ENCODE data around the gene IL1RL2.

IL1RL2 gene

DNA sequence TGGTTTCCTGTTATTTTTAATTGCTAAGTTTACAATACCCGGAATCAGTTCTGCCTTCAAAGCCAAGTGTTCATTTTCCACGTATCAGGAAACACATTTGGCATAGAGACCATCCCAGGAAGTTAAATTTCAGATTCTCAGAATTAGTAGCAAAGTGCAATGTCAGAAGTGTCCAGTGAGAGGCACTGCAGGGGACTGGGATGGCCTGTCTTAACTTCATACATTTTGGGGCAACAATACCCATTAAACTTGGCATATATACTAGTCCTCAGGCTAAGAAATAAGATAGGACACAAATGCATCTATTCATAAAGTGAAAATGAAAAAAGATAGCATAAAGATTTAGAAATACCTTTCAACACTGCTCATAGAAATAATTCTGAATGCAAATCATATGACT, 1.5 kb upstream of the IL1RL2 start:
- no peak for DNase-seq (ENCODE audit: low spot score)
- TF ChIP-seq, protein P1, sequence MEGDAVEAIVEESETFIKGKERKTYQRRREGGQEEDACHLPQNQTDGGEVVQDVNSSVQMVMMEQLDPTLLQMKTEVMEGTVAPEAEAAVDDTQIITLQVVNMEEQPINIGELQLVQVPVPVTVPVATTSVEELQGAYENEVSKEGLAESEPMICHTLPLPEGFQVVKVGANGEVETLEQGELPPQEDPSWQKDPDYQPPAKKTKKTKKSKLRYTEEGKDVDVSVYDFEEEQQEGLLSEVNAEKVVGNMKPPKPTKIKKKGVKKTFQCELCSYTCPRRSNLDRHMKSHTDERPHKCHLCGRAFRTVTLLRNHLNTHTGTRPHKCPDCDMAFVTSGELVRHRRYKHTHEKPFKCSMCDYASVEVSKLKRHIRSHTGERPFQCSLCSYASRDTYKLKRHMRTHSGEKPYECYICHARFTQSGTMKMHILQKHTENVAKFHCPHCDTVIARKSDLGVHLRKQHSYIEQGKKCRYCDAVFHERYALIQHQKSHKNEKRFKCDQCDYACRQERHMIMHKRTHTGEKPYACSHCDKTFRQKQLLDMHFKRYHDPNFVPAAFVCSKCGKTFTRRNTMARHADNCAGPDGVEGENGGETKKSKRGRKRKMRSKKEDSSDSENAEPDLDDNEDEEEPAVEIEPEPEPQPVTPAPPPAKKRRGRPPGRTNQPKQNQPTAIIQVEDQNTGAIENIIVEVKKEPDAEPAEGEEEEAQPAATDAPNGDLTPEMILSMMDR (IDR thresholded peaks at IDR 0.05; ENCODE audit: extremely low read depth, missing control alignments), result peak; percentile 16

- no peak for DNase-seq (ENCODE audit: low spot score)
- TF ChIP-seq, protein P1 (IDR thresholded peaks at IDR 0.05; ENCODE audit: extremely low read depth, missing control alignments), result no peak
These were observed 800 bp downstream of the IL1RL2 start for GRCh38 chr2:102187496-102188150.

GRCh38 chr2:102190430-102191107, 3.7 kb downstream of the IL1RL2 start:
- DNase-seq (ENCODE audit: low spot score), result no peak
- TF ChIP-seq, protein P1 (IDR thresholded peaks at IDR 0.05; ENCODE audit: extremely low read depth, missing control alignments), result no peak

- TF ChIP-seq, protein P1 (IDR thresholded peaks at IDR 0.05; ENCODE audit: extremely low read depth, missing control alignments), result no peak
- no peak for DNase-seq (ENCODE audit: low spot score)
These were observed 4.7 kb downstream of the IL1RL2 start for GRCh38 chr2:102191501-102191900.

- TF ChIP-seq, protein P1 (IDR thresholded peaks at IDR 0.05; ENCODE audit: extremely low read depth, missing control alignments), result no peak
- no peak for DNase-seq (ENCODE audit: low spot score)
These were observed 6.3 kb downstream of the IL1RL2 start for GRCh38 chr2:102193074-102193473.

DNA sequence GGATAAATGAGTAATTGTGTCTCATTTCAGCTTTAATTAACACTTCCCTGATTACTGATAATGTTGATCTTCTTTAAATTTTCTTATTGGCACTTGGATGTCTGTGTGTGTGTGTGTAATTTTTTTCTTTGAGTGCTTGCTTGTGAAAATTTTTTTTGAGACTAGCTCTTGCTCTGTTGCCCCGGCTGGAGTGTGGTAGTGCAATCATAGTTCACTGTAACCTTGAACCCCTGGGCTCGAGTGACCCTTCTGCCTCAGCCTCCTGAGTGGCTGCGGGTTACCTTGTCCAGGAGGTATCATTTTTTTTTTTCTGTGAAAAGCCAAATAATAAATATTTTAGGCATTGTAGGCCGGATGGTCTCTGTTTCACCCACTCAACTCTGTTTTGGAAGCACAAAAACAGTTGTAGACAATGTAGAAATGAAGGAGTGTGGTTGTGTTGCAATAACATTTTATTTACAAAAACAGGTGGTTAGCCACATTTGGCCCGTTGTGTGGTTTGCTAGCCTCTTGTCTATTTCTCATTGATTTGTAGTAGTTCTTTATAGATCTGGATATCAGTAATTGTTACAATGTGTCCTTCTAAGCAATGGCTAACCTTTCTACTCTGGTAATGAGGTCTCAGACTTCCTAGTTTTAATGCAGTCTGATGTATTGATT, 7.9 kb downstream of the IL1RL2 start:
- TF ChIP-seq, protein P1 (IDR thresholded peaks at IDR 0.05; ENCODE audit: extremely low read depth, missing control alignments), result no peak
- DNase-seq (ENCODE audit: low spot score), result no peak
